ENCODE results near the gene RTKN.

DNA sequence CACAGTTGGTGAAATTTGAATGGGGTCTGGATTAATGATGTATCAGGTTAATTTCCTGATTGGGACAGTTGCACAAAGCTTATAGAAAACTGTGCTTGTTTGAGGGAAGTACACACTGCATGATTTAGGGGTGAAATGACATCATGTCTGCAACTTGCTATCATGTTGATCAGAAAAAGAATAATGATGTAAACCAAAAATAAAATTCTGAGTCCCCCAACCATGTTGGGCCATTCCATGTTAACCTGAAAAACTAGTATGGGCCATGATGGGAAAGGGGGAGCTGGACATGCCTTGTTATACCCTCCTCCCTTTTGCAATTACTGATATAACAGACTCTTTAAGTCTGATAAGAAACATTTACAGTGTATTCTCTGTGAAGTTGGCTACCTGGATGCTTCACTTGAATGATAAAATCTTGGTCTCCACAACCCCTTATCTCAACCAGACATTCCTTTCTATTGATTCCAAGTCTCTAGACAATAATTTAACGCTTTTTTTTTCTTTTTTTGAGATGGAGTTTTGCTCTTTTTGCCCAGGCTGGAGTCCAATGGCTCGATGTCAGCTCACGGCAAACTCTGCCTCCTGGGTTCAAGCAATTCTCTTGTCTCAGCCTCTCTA, 8.9 kb upstream of the RTKN start:
- TF ChIP-seq POLR2A (IDR thresholded peaks at IDR 0.05; ENCODE audit: low read length), result no peak
- TF ChIP-seq GATA1 (IDR thresholded peaks at IDR 0.05; ENCODE audit: low read depth, low read length), result no peak
